Astrocyte (in vitro differentiated cells and primary cell): ENCODE measurements around the gene IL1B. TPM values are rescaled to one million over a fixed set of nuclear protein-coding genes. Genes with fewer than 3 reads are reported as not detected.
"Not testable (repeated sequence)": the region's sequence is repeated elsewhere in the genome, so short reads cannot be mapped to it uniquely, and the experiment has no call there.

Experiments used
- DNase-seq: peaks from one replicate; pipeline ENCODE4 v3.0.0-alpha.2; 2010; ENCODE audit warnings: low read depth
- FAIRE-seq: peaks from 2 replicates; lab custom pipeline; 2011; peaks lifted over from hg19 to GRCh38; lab: Jason Lieb, UNC
- H2AFZ ChIP-seq: 2 replicates; pipeline ENCODE4 v1.6.0; 2012; ENCODE audit warnings: low read depth, low read length, inconsistent platforms
- H3K27ac ChIP-seq: 2 replicates; pipeline ENCODE4 v1.5.1; 2011; ENCODE audit warnings: low read depth, low read length, inconsistent platforms
- H3K27me3 ChIP-seq: 2 replicates; pipeline ENCODE4 v1.6.0; 2011; ENCODE audit warnings: low read length, inconsistent platforms; ENCODE audit not compliant: insufficient read depth
- H3K36me3 ChIP-seq: 2 replicates; pipeline ENCODE4 v1.5.1; 2011; ENCODE audit warnings: low read length, inconsistent platforms; ENCODE audit not compliant: insufficient read depth
- H3K4me1 ChIP-seq: 2 replicates; pipeline ENCODE4 v1.5.1; 2011; ENCODE audit warnings: low read length, inconsistent platforms; ENCODE audit not compliant: insufficient read depth
- H3K4me2 ChIP-seq: 2 replicates; pipeline ENCODE4 v1.6.0; 2012; ENCODE audit warnings: low read length, inconsistent platforms
- H3K4me3 ChIP-seq: 2 replicates; pipeline ENCODE4 v1.5.1; 2011; ENCODE audit warnings: low read depth, mild to moderate bottlenecking, low read length, inconsistent platforms; ENCODE audit not compliant: insufficient read depth
- H3K79me2 ChIP-seq: 2 replicates; pipeline ENCODE4 v1.6.0; 2012; ENCODE audit warnings: mild to moderate bottlenecking, low read length, inconsistent platforms; ENCODE audit not compliant: insufficient read depth
- H3K9ac ChIP-seq: 2 replicates; pipeline ENCODE4 v1.6.0; 2012; ENCODE audit warnings: mild to moderate bottlenecking, low read length, inconsistent platforms
- H3K9me3 ChIP-seq: 2 replicates; pipeline ENCODE4 v1.5.1; 2012; ENCODE audit warnings: low read depth, mild to moderate bottlenecking, low read length, inconsistent platforms; ENCODE audit not compliant: insufficient read depth
- H4K20me1 ChIP-seq: 2 replicates; pipeline ENCODE4 v1.6.0; 2012; ENCODE audit warnings: low read length, inconsistent platforms; ENCODE audit not compliant: insufficient read depth
- H3K27ac Mint-ChIP-seq: one replicate; pipeline ENCODE4 v1.8.0; 2021; ENCODE audit warnings: mild to moderate bottlenecking, mixed read lengths; ENCODE audit not compliant: unreplicated experiment
- H3K27me3 Mint-ChIP-seq: one replicate; pipeline ENCODE4 v1.8.0; 2021; ENCODE audit warnings: low read depth, mixed read lengths; ENCODE audit not compliant: unreplicated experiment
- H3K36me3 Mint-ChIP-seq: one replicate; pipeline ENCODE4 v1.8.0; 2021; ENCODE audit warnings: low read depth, mixed read lengths; ENCODE audit not compliant: unreplicated experiment
- H3K4me1 Mint-ChIP-seq: one replicate; pipeline ENCODE4 v1.8.0; 2021; ENCODE audit warnings: low read depth, mixed read lengths; ENCODE audit not compliant: unreplicated experiment
- H3K4me3 Mint-ChIP-seq: one replicate; pipeline ENCODE4 v1.8.0; 2021; ENCODE audit warnings: mild to moderate bottlenecking, moderate library complexity, mixed read lengths; ENCODE audit not compliant: unreplicated experiment
- H3K9me3 Mint-ChIP-seq: one replicate; pipeline ENCODE4 v1.8.0; 2021; ENCODE audit warnings: mild to moderate bottlenecking, mixed read lengths; ENCODE audit not compliant: unreplicated experiment
- EZH2 ChIP-seq: IDR thresholded peaks from 2 replicates; pipeline ENCODE4 v1.6.1; 2012; ENCODE audit warnings: mild to moderate bottlenecking, low read length, inconsistent platforms; ENCODE audit not compliant: insufficient read depth
- total RNA-seq: library from RNA; stranded (reverse); gene quantifications from 2 replicates; pipeline ENCODE4 v1.2.1, GENCODE V29; 2021
- TF ChIP-seq, protein P1 (sequence below): IDR thresholded peaks from 2 replicates; pipeline ENCODE4 v1.5.1; 2011; ENCODE audit warnings: low read depth, mild to moderate bottlenecking, inconsistent platforms, low read length, moderate library complexity; ENCODE audit not compliant: insufficient read depth

The IL1B gene
- total RNA-seq, 1 donor from 2014 or later, result not detected

DNA sequence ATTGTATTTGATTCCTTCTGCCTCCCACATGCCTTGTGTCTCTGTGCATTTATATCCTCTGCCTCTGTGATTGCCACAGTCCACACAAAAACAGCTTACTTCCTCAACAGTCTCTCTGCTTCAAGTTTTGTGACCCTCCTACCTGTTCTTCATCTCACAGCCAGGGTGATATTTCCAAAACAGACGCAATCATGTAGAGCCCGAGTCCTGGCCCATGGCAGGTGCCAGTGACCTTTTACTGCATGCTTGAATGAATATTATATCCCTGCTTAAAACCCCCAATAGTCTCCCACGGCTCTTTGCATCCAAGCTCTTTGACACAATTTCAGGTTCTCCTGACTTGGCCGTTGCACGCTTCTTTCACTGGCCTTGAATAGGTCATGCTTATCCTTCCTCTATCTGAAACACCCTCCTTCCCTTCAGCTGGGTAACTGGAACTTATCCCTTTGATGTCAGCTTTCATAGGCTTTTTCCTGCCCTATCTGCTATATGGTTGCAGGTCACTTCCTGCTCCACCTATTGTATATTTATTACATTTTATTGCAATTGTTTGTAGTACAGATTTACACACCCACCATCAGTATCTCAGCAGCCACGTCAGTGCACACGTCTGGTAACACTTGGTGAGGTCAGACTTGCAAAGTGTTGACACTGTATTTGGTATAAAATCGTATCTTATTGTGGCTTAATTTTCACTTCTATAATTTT lies 29.7 kb upstream of the IL1B start:
- Mint-ChIP-seq H3K4me1 (peaks cover 5% of the 10 kb centered on the region), H3K4me3 (no peak overlapping the region), H3K9me3 (peaks cover 19% of the 10 kb centered on the region), H3K27ac (no peak overlapping the region), H3K27me3 (peaks cover 7% of the 10 kb centered on the region), H3K36me3 (no peaks in the 10 kb centered on the region)
- TF ChIP-seq, protein P1, sequence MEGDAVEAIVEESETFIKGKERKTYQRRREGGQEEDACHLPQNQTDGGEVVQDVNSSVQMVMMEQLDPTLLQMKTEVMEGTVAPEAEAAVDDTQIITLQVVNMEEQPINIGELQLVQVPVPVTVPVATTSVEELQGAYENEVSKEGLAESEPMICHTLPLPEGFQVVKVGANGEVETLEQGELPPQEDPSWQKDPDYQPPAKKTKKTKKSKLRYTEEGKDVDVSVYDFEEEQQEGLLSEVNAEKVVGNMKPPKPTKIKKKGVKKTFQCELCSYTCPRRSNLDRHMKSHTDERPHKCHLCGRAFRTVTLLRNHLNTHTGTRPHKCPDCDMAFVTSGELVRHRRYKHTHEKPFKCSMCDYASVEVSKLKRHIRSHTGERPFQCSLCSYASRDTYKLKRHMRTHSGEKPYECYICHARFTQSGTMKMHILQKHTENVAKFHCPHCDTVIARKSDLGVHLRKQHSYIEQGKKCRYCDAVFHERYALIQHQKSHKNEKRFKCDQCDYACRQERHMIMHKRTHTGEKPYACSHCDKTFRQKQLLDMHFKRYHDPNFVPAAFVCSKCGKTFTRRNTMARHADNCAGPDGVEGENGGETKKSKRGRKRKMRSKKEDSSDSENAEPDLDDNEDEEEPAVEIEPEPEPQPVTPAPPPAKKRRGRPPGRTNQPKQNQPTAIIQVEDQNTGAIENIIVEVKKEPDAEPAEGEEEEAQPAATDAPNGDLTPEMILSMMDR, result no peak
- no peak for TF ChIP-seq EZH2
- Histone ChIP-seq H3K27ac (no peak overlapping the region), H3K4me3 (no peak overlapping the region), H3K79me2 (no peaks in the 10 kb centered on the region), H2AFZ (no peak overlapping the region), H4K20me1 (no peaks in the 10 kb centered on the region), H3K9ac (no peak overlapping the region), H3K27me3 (no peaks in the 10 kb centered on the region), H3K9me3 (no peaks in the 10 kb centered on the region), H3K36me3 (no peaks in the 10 kb centered on the region), H3K4me1 (peaks cover 8% of the 10 kb centered on the region), H3K4me2 (no peak overlapping the region)
- FAIRE-seq (no peak), DNase-seq (no peak)

DNA sequence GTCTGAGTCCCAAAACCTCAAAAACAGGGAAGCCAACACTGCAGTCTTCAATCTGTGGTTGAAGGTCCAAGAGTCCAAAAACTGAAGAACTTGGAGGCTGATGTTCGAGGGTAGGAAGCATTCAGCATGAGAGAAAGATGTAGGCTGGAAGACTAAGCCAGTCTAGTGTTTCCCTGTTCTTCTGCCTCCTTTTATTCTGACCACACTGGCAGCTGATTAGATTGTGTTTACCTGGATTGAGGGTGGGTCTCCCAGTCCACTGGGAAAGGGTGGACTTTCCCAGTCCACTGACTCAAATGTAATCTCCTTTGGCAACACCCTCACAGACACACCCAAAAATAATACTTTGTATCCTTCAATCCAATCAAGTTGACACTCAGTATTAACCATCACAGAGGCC lies 27.5 kb upstream of the IL1B start:
- H3K27ac Mint-ChIP-seq, result no peak overlapping the region
- no peak overlapping the region for H3K4me2 ChIP-seq
- peaks cover 4% of the 10 kb centered on the region for H3K27me3 Mint-ChIP-seq
- no peak overlapping the region for H3K9ac ChIP-seq
- H3K27me3 ChIP-seq, result no peaks in the 10 kb centered on the region
- H3K4me3 Mint-ChIP-seq, result no peak overlapping the region
- no peaks in the 10 kb centered on the region for H4K20me1 ChIP-seq
- H3K36me3 ChIP-seq, result no peaks in the 10 kb centered on the region
- no peaks in the 10 kb centered on the region for H3K4me1 Mint-ChIP-seq
- H3K36me3 Mint-ChIP-seq, result no peaks in the 10 kb centered on the region
- FAIRE-seq (no peak), DNase-seq (no peak)
- H3K9me3 ChIP-seq, result no peaks in the 10 kb centered on the region
- no peak overlapping the region for H2AFZ ChIP-seq
- peaks cover under 1% of the 10 kb centered on the region for H3K4me1 ChIP-seq
- no peaks in the 10 kb centered on the region for H3K79me2 ChIP-seq
- no peak overlapping the region for H3K4me3 ChIP-seq
- no peak overlapping the region for H3K27ac ChIP-seq
- H3K9me3 Mint-ChIP-seq, result peaks cover 20% of the 10 kb centered on the region
- TF ChIP-seq, protein P1, result no peak
- no peak for TF ChIP-seq EZH2

DNA sequence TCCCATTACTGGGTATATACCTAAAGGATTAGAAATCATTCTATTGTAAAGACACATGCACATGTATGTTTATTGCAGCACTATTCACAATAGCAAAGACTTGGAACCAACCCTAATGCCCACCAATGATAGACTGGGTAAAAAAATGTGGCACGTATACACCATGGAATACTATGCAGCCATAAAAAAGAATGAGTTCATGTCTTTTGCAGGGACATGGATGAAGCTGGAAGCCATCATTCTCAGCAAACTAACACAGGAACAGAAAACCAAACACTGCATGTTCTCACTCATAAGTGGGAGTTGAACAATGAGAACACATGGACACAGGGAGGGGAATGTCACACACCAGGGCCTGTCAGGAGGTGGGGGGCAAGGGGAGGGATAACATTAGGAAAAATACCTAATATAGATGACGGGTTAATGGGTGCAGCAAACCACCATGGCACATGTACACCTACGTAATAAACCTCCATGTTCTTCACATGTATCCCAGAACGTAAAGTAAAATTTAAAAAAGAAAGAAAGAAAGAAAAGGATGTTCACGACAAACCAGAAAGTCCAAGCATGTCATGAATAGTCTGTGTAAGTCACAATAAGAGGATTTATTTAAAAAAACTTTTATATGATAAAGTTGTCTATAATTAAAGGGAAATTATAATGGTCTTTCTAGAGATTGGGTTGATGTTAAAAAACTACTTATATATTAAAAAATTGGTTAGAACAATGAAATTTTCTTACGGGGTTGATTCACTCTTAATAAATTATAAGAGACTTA lies 23.0 kb upstream of the IL1B start:
- not testable (repeated sequence) for H3K4me3 ChIP-seq, DNase-seq, H3K4me3 Mint-ChIP-seq, H3K4me1 ChIP-seq, H3K36me3 ChIP-seq, H3K27ac ChIP-seq, H3K79me2 ChIP-seq, H4K20me1 ChIP-seq, H3K4me2 ChIP-seq, H3K27ac Mint-ChIP-seq, H3K27me3 Mint-ChIP-seq, H3K9me3 ChIP-seq, H2AFZ ChIP-seq, FAIRE-seq, H3K36me3 Mint-ChIP-seq, H3K27me3 ChIP-seq, H3K9ac ChIP-seq, H3K4me1 Mint-ChIP-seq
- H3K9me3 Mint-ChIP-seq, result peaks cover 26% of the 10 kb centered on the region
